RPMI7951 (cell line): Measurements from ENCODE around the gene PIP4P1. TPM values are rescaled to one million over a fixed set of nuclear protein-coding genes. Genes with fewer than 3 reads are reported as not detected.
"Not testable (repeated sequence)": the region's sequence is repeated elsewhere in the genome, so short reads cannot be mapped to it uniquely, and the experiment has no call there.

Experiments used
- DNase-seq: peaks from one replicate; pipeline ENCODE4 v3.0.0-alpha.2; 2012; ENCODE audit warnings: low read depth
- total RNA-seq: library from RNA; depleted of rRNA; stranded (reverse); fragments of >200 nt; shearing (Covaris generic); gene quantifications from 2 replicates; pipeline ENCODE4 v1.2.3, GENCODE V29; 2014; rRNA removed

The PIP4P1 gene
- total RNA-seq = 16.5 and 22.9 TPM in 2 replicates

GRCh38 chr14:20461225-20462141 is at the start of gene PIP4P1:
Gene PIP4P1, minus strand, starts transcription at chr14:20461434. Its CDS starts 109 bp downstream, at chr14:20461325.
- DNase-seq = peak; percentile 100

GRCh38 chr14:20508367-20508766 is 47.1 kb upstream of the PIP4P1 start:
- DNase-seq = no peak

- not testable (repeated sequence) for DNase-seq
These were observed 46.3 kb upstream of the PIP4P1 start for GRCh38 chr14:20507537-20507936.

GRCh38 chr14:20506752-20507151 is 45.5 kb upstream of the PIP4P1 start:
- not testable (repeated sequence) for DNase-seq

- not testable (repeated sequence) for DNase-seq
These were observed 45.0 kb upstream of the PIP4P1 start for GRCh38 chr14:20506276-20506675.

GRCh38 chr14:20503898-20504297 is 42.7 kb upstream of the PIP4P1 start:
- no peak for DNase-seq

- DNase-seq = no peak
These were observed 40.1 kb upstream of the PIP4P1 start for GRCh38 chr14:20501346-20501745.

GRCh38 chr14:20499881-20500280 is 38.6 kb upstream of the PIP4P1 start:
- no peak for DNase-seq

GRCh38 chr14:20499108-20499507 is 37.9 kb upstream of the PIP4P1 start:
- no peak for DNase-seq

- no peak for DNase-seq
These were observed 37.4 kb upstream of the PIP4P1 start for GRCh38 chr14:20498622-20499021.

GRCh38 chr14:20494935-20495766 is 33.9 kb upstream of the PIP4P1 start:
- DNase-seq = peak; percentile 54

GRCh38 chr14:20493634-20494033 is 32.4 kb upstream of the PIP4P1 start:
- DNase-seq = no peak

GRCh38 chr14:20492486-20492885 is 31.3 kb upstream of the PIP4P1 start:
- DNase-seq = no peak

- no peak for DNase-seq
These were observed 29.3 kb upstream of the PIP4P1 start for GRCh38 chr14:20490563-20490962.

GRCh38 chr14:20489093-20489994 is 28.1 kb upstream of the PIP4P1 start:
- peak; percentile 16 for DNase-seq

GRCh38 chr14:20487396-20487725 is 26.1 kb upstream of the PIP4P1 start:
- no peak for DNase-seq

- DNase-seq = no peak
These were observed 25.6 kb upstream of the PIP4P1 start for GRCh38 chr14:20486684-20487395.

- no peak for DNase-seq
These were observed 24.7 kb upstream of the PIP4P1 start for GRCh38 chr14:20485900-20486299.

- DNase-seq = no peak
These were observed 21.1 kb upstream of the PIP4P1 start for GRCh38 chr14:20482382-20482781.

- DNase-seq = no peak
These were observed 17.7 kb upstream of the PIP4P1 start for GRCh38 chr14:20478894-20479293.
